HepG2 (cell line): ENCODE results near the gene LAMC1.

ENCODE experiments used
- EP300 ChIP-seq, 3 experiments: sonication (generic) in 1 of 3; formaldehyde crosslinking in 1 of 3; IDR thresholded peaks; 2 replicates each; pipeline versions ENCODE4 v1.5.1 to v1.6.1; 2011 to 2020; ENCODE audit warnings: low read depth in 2 of 3, low read length in 2 of 3, borderline replicate concordance in 1 of 3, improper control_type of control experiment in 1 of 3, mild to moderate bottlenecking in 1 of 3, missing genetic modification reagents in 1 of 3, moderate library complexity in 1 of 3
- EZH2 ChIP-seq: conservative IDR thresholded peaks from 2 replicates; pipeline ENCODE4 v1.6.1; 2012; ENCODE audit warnings: mild to moderate bottlenecking, low read depth, low read length, moderate library complexity
- FOXJ3 ChIP-seq: sonication (generic); formaldehyde crosslinking; IDR thresholded peaks from 2 replicates; pipeline ENCODE4 v1.4.0; 2020; ENCODE audit warnings: missing genetic modification reagents, mild to moderate bottlenecking, borderline replicate concordance
- JUN ChIP-seq: sonication (generic); formaldehyde crosslinking; IDR thresholded peaks from 2 replicates; pipeline ENCODE4 v1.4.0; 2020; ENCODE audit warnings: mild to moderate bottlenecking, missing genetic modification reagents
- KDM4B ChIP-seq: sonication (generic); formaldehyde crosslinking; IDR thresholded peaks from 2 replicates; pipeline ENCODE4 v1.4.0; 2020; ENCODE audit warnings: missing genetic modification reagents
- NR2C2 ChIP-seq: sonication (generic); formaldehyde crosslinking; IDR thresholded peaks from 2 replicates; pipeline ENCODE4 v1.4.0; 2020; ENCODE audit warnings: missing genetic modification reagents, mild to moderate bottlenecking, moderate library complexity, borderline replicate concordance
- POLR2AphosphoS5 ChIP-seq: IDR thresholded peaks from 2 replicates; pipeline ENCODE4 v1.6.1; 2012; ENCODE audit warnings: low read depth, low read length
- SRF ChIP-seq: IDR thresholded peaks from 2 replicates; pipeline ENCODE4 v1.6.1; 2011; ENCODE audit warnings: mild to moderate bottlenecking, low read depth, low read length, moderate library complexity
- TCF12 ChIP-seq, 2 experiments: fragments of 450-650 bp in 1 of 2; sonication (generic) in 1 of 2; formaldehyde crosslinking in 1 of 2; IDR thresholded peaks; 2 replicates each; pipeline versions ENCODE4 v1.6.1 to v1.8.0; 2017 to 2022; ENCODE audit warnings: antibody characterized with exemption in 1 of 2, mild to moderate bottlenecking in 1 of 2, missing genetic modification reagents in 1 of 2, moderate library complexity in 1 of 2
- ZNF350 ChIP-seq: sonication (generic); formaldehyde crosslinking; IDR thresholded peaks from 2 replicates; pipeline ENCODE4 v1.4.0; 2020; ENCODE audit warnings: mild to moderate bottlenecking, low read depth, missing genetic modification reagents, borderline replicate concordance
- ZNF614 ChIP-seq: IDR thresholded peaks from 2 replicates; pipeline ENCODE4 v1.6.1; 2018; ENCODE audit warnings: missing biosample characterization, missing genetic modification reagents, inconsistent platforms, borderline replicate concordance
- ZSCAN25 ChIP-seq: sonication (generic); formaldehyde crosslinking; IDR thresholded peaks from 2 replicates; pipeline ENCODE4 v1.8.0; 2022; ENCODE audit warnings: mild to moderate bottlenecking, missing genetic modification reagents
- TF ChIP-seq, protein P1 (sequence below): sonication (generic); formaldehyde crosslinking; IDR thresholded peaks from 2 replicates; pipeline ENCODE4 v1.5.0; 2020; ENCODE audit warnings: mild to moderate bottlenecking, missing genetic modification reagents, moderate library complexity

GRCh38 chr1:183038913-183039312, 15.7 kb downstream of the LAMC1 start:
- TF ChIP-seq, protein P1, sequence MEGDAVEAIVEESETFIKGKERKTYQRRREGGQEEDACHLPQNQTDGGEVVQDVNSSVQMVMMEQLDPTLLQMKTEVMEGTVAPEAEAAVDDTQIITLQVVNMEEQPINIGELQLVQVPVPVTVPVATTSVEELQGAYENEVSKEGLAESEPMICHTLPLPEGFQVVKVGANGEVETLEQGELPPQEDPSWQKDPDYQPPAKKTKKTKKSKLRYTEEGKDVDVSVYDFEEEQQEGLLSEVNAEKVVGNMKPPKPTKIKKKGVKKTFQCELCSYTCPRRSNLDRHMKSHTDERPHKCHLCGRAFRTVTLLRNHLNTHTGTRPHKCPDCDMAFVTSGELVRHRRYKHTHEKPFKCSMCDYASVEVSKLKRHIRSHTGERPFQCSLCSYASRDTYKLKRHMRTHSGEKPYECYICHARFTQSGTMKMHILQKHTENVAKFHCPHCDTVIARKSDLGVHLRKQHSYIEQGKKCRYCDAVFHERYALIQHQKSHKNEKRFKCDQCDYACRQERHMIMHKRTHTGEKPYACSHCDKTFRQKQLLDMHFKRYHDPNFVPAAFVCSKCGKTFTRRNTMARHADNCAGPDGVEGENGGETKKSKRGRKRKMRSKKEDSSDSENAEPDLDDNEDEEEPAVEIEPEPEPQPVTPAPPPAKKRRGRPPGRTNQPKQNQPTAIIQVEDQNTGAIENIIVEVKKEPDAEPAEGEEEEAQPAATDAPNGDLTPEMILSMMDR (CRISPR knock-in tag), result no peak
- TF ChIP-seq ZNF614 (CRISPR knock-in tag), result no peak
- no peak for TF ChIP-seq ZNF350 (CRISPR knock-in tag)
- TF ChIP-seq POLR2AphosphoS5, result no peak
- no peak for TF ChIP-seq KDM4B (CRISPR knock-in tag)
- no peak for TF ChIP-seq EP300 (IDR thresholded peaks at IDR 0.05; ENCODE audit: low read depth in 2 of 2, low read length in 2 of 2)
- no peak for TF ChIP-seq EP300 (CRISPR knock-in tag; IDR thresholded peaks at IDR 0.05; ENCODE audit: borderline replicate concordance)
- no peak for TF ChIP-seq JUN (CRISPR knock-in tag)
- TF ChIP-seq FOXJ3, result no peak
- no peak for TF ChIP-seq NR2C2 (CRISPR knock-in tag)
- TF ChIP-seq SRF, result no peak
- no peak for TF ChIP-seq EZH2
- TF ChIP-seq TCF12 (IDR thresholded peaks at IDR 0.05), result no peak
- no peak for TF ChIP-seq TCF12 (CRISPR knock-in tag; IDR thresholded peaks at IDR 0.05)
- no peak for TF ChIP-seq ZSCAN25 (CRISPR knock-in tag)
